Measurements from ENCODE around the gene RUNDC3A. TPM values are rescaled to one million over a fixed set of nuclear protein-coding genes. Genes with fewer than 3 reads are reported as not detected.

Gene RUNDC3A
- total and polyA plus RNA-seq, 2 of the 13 experiments (the other 11 are each of a cell fraction or from before 2014, with no cell fraction given): 0.25 TPM; not detected in 1

GRCh38 chr17:44324571-44325275 is 16.3 kb downstream of the RUNDC3A start, which contains the start of gene SLC25A39 (continued):
- peak; percentile 90 for TF ChIP-seq SKI (IDR thresholded peaks at IDR 0.05; ENCODE audit: partially characterized antibody)
- peak; percentile 94 for TF ChIP-seq ZMYM3 (CRISPR knock-in tag; IDR thresholded peaks at IDR 0.05)
- TF ChIP-seq, protein P1, sequence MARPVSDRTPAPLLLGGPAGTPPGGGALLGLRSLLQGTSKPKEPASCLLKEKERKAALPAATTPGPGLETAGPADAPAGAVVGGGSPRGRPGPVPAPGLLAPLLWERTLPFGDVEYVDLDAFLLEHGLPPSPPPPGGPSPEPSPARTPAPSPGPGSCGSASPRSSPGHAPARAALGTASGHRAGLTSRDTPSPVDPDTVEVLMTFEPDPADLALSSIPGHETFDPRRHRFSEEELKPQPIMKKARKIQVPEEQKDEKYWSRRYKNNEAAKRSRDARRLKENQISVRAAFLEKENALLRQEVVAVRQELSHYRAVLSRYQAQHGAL (CRISPR knock-in tag; IDR thresholded peaks at IDR 0.05; ENCODE audit: not compliant biosample characterization): no peak
- TF ChIP-seq PPARG (CRISPR knock-in tag; conservative IDR thresholded peaks at IDR 0.05): peak; percentile 37; the same call in 1 of the 2 replicates
- peak; percentile 85 for TF ChIP-seq ZNF709 (CRISPR knock-in tag; IDR thresholded peaks at IDR 0.05)
- TF ChIP-seq, protein P2, sequence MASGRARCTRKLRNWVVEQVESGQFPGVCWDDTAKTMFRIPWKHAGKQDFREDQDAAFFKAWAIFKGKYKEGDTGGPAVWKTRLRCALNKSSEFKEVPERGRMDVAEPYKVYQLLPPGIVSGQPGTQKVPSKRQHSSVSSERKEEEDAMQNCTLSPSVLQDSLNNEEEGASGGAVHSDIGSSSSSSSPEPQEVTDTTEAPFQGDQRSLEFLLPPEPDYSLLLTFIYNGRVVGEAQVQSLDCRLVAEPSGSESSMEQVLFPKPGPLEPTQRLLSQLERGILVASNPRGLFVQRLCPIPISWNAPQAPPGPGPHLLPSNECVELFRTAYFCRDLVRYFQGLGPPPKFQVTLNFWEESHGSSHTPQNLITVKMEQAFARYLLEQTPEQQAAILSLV (CRISPR knock-in tag; IDR thresholded peaks at IDR 0.05; ENCODE audit: borderline replicate concordance): peak; percentile 62; the same call in 1 of the 2 replicates
- TF ChIP-seq RFX1 (IDR thresholded peaks at IDR 0.05): no peak
- TF ChIP-seq SIN3A (IDR thresholded peaks at IDR 0.05; ENCODE audit: borderline replicate concordance, low read depth, low read length): peak; percentile 96
- TF ChIP-seq ZFP36L2 (CRISPR knock-in tag; IDR thresholded peaks at IDR 0.05): no peak
- TF ChIP-seq ZNF839 (CRISPR knock-in tag; IDR thresholded peaks at IDR 0.05; ENCODE audit: borderline replicate concordance): no peak; the same call in 1 of the 2 replicates
- TF ChIP-seq, protein P3, sequence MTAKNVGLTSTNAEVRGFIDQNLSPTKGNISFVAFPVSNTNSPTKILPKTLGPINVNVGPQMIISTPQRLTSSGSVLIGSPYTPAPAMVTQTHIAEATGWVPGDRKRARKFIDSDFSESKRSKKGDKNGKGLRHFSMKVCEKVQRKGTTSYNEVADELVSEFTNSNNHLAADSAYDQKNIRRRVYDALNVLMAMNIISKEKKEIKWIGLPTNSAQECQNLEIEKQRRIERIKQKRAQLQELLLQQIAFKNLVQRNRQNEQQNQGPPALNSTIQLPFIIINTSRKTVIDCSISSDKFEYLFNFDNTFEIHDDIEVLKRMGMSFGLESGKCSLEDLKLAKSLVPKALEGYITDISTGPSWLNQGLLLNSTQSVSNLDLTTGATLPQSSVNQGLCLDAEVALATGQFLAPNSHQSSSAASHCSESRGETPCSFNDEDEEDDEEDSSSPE (CRISPR knock-in tag; IDR thresholded peaks at IDR 0.05): peak; percentile 76
- no peak; the same call in 1 of the 2 replicates for TF ChIP-seq GATA4 (IDR thresholded peaks at IDR 0.05; ENCODE audit: borderline replicate concordance, low read depth)
- peak; percentile 2; the same call in 1 of the 2 replicates for TF ChIP-seq MTA1 (CRISPR knock-in tag; IDR thresholded peaks at IDR 0.05; ENCODE audit: borderline replicate concordance)
- TF ChIP-seq PAWR (CRISPR knock-in tag; IDR thresholded peaks at IDR 0.05; ENCODE audit: borderline replicate concordance): no peak
- TF ChIP-seq SAP130 (CRISPR knock-in tag; IDR thresholded peaks at IDR 0.05; ENCODE audit: low read depth): peak; percentile 96
- 0 out of 2 replicates have a peak, but pooled peaks have one; percentile 7 for TF ChIP-seq FOXM1 (CRISPR knock-in tag; IDR thresholded peaks at IDR 0.05)
- TF ChIP-seq ZIK1 (CRISPR knock-in tag; IDR thresholded peaks at IDR 0.05; ENCODE audit: borderline replicate concordance, low read depth): peak; percentile 90; the same call in 1 of the 2 replicates
- TF ChIP-seq ZMAT5 (CRISPR knock-in tag; IDR thresholded peaks at IDR 0.05; ENCODE audit: borderline replicate concordance, low read depth): no peak
- peak; percentile 37; the same call in 1 of the 2 replicates for TF ChIP-seq DNMT1 (CRISPR knock-in tag; IDR thresholded peaks at IDR 0.05)
- TF ChIP-seq PAXIP1 (CRISPR knock-in tag; conservative IDR thresholded peaks at IDR 0.05): no peak
- TF ChIP-seq HHEX (CRISPR knock-in tag; IDR thresholded peaks at IDR 0.05): no peak
- TF ChIP-seq, protein P4, sequence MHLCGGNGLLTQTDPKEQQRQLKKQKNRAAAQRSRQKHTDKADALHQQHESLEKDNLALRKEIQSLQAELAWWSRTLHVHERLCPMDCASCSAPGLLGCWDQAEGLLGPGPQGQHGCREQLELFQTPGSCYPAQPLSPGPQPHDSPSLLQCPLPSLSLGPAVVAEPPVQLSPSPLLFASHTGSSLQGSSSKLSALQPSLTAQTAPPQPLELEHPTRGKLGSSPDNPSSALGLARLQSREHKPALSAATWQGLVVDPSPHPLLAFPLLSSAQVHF (CRISPR knock-in tag; IDR thresholded peaks at IDR 0.05): no peak
